Effector memory CD8-positive, alpha-beta T cell (primary cell): ENCODE data around the gene ZG16B.

Experiments used
- ATAC-seq: fragments of 150-1000 bp; cut with Tn5 transposase; replicated peaks from 2 replicates; pipeline ENCODE4 v1.10.0; 2021; ENCODE audit warnings: mild to moderate bottlenecking, moderate library complexity
- DNase-seq, 3 experiments: peaks; one replicate each; pipeline ENCODE4 v3.0.0; 2021
- H3K27ac Mint-ChIP-seq, 2 donors: one replicate each; pipeline ENCODE4 v1.8.0; 2022; ENCODE audit warnings: mild to moderate bottlenecking in 2 of 2, mixed read lengths in 2 of 2, moderate library complexity in 2 of 2
- H3K27me3 Mint-ChIP-seq, 2 donors: one replicate each; pipeline ENCODE4 v1.8.0; 2022; ENCODE audit warnings: mixed read lengths in 2 of 2
- H3K36me3 Mint-ChIP-seq: one replicate; pipeline ENCODE4 v1.8.0; 2022; ENCODE audit warnings: mild to moderate bottlenecking, moderate library complexity, mixed read lengths; ENCODE audit not compliant: insufficient read depth
- H3K4me1 Mint-ChIP-seq, 2 donors: one replicate each; pipeline ENCODE4 v1.8.0; 2022; ENCODE audit warnings: low read depth in 2 of 2, mixed read lengths in 2 of 2
- H3K4me3 Mint-ChIP-seq, 2 donors: one replicate each; pipeline ENCODE4 v1.8.0; 2022; ENCODE audit warnings: mild to moderate bottlenecking in 2 of 2, mixed read lengths in 2 of 2, moderate library complexity in 2 of 2
- H3K9me3 Mint-ChIP-seq, 2 donors: one replicate each; pipeline ENCODE4 v1.8.0; 2022; ENCODE audit warnings: mixed read lengths in 2 of 2

The ZG16B gene

DNA sequence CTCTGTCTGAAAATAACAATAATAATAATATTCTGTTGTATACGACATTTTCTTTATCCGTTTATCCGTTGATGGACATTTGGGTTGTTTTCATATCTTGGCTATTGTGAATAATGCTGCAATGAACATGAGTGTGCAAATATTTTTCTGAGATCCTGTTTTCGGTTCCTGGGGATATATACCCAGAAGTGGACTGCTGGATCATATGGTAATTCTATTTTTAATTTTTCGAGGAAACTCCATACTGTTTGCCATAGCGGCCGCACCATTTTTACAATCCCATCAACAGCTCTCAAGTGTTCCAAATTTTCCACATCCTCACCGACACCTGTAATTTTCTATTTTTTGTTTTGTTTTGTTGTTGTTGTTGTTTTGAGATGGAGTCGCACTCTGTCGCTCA, 37.2 kb upstream of the ZG16B start:
- Mint-ChIP-seq H3K27ac (no peak overlapping the region), H3K27me3 (peaks cover 34 to 68% of the 10 kb centered on the region in 2 donors), H3K9me3 (no peaks in the 10 kb centered on the region)

GRCh38 chr16:2795395-2796143, 34.5 kb upstream of the ZG16B start:
- Mint-ChIP-seq H3K27ac (no peak overlapping the region), H3K27me3 (peaks cover 29 to 54% of the 10 kb centered on the region in 2 donors), H3K4me1 (no peaks in the 10 kb centered on the region), H3K4me3 (no peak overlapping the region), H3K9me3 (no peaks in the 10 kb centered on the region), H3K36me3 (no peaks in the 10 kb centered on the region)
- no peak for DNase-seq
- ATAC-seq, result no peak

More for the DNA sequence above, 37.2 kb upstream of the ZG16B start:
- DNase-seq, result no peak
- no peak for ATAC-seq
- Mint-ChIP-seq H3K4me3 (no peak overlapping the region), H3K4me1 (no peaks in the 10 kb centered on the region), H3K36me3 (no peaks in the 10 kb centered on the region)

- no peaks in the 10 kb centered on the region for H3K4me1 Mint-ChIP-seq
- no peak overlapping the region for H3K27ac Mint-ChIP-seq
- H3K9me3 Mint-ChIP-seq, result peaks cover 0 to 3% of the 10 kb centered on the region in 2 donors
- peaks cover 10 to 27% of the 10 kb centered on the region in 2 donors for H3K27me3 Mint-ChIP-seq
- ATAC-seq (no peak), DNase-seq (no peak)
- no peaks in the 10 kb centered on the region for H3K36me3 Mint-ChIP-seq
- no peak overlapping the region for H3K4me3 Mint-ChIP-seq
Observed at GRCh38 chr16:2798723-2799204, 31.3 kb upstream of the ZG16B start.

DNA sequence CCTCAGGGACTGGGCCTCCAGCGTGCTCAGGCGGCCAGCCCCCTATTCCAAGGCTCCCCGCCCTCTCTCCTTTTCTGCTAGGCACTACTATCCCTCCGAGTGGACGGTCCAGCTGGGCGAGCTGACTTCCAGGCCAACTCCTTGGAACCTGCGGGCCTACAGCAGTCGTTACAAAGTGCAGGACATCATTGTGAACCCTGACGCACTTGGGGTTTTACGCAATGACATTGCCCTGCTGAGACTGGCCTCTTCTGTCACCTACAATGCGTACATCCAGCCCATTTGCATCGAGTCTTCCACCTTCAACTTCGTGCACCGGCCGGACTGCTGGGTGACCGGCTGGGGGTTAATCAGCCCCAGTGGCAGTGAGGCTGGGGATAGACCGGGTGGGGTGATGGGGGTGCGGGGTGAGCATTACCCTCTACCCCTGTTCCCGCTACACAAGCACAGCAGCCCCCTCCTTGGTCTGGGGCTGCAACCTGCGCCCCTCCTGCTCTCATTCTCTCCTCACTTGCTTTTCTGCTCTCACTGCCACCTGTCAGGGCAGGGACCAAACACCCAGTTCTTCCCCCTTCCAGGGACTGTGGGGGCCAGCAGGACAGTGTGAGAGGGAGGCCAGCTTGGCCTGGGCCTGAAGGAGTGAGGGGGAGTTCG, 30.8 kb upstream of the ZG16B start:
- no peaks in the 10 kb centered on the region for H3K4me1 Mint-ChIP-seq
- DNase-seq, result no peak
- peaks cover 0 to 7% of the 10 kb centered on the region in 2 donors for H3K9me3 Mint-ChIP-seq
- ATAC-seq, result no peak
- H3K4me3 Mint-ChIP-seq, result no peak overlapping the region
- H3K36me3 Mint-ChIP-seq, result no peaks in the 10 kb centered on the region
- H3K27ac Mint-ChIP-seq, result no peak overlapping the region
- peaks cover 5 to 24% of the 10 kb centered on the region in 2 donors for H3K27me3 Mint-ChIP-seq

- Mint-ChIP-seq H3K27me3 (peaks cover 0 to 24% of the 10 kb centered on the region in 2 donors), H3K4me3 (no peak overlapping the region), H3K36me3 (peaks cover 3% of the 10 kb centered on the region), H3K9me3 (peaks cover 0 to 7% of the 10 kb centered on the region in 2 donors), H3K4me1 (no peaks in the 10 kb centered on the region), H3K27ac (no peak overlapping the region)
- DNase-seq (no peak), ATAC-seq (no peak)
Observed at GRCh38 chr16:2799859-2800226, 30.3 kb upstream of the ZG16B start.

- no peak overlapping the region for H3K27ac Mint-ChIP-seq
- no peaks in the 10 kb centered on the region for H3K4me1 Mint-ChIP-seq
- peaks cover 23 to 42% of the 10 kb centered on the region in 2 donors for H3K27me3 Mint-ChIP-seq
- DNase-seq (no peak), ATAC-seq (no peak)
- H3K4me3 Mint-ChIP-seq, result no peak overlapping the region
- H3K9me3 Mint-ChIP-seq, result peaks cover 0 to 7% of the 10 kb centered on the region in 2 donors
- H3K36me3 Mint-ChIP-seq, result peaks cover 3% of the 10 kb centered on the region
Observed at GRCh38 chr16:2803545-2804195, 26.4 kb upstream of the ZG16B start.

DNA sequence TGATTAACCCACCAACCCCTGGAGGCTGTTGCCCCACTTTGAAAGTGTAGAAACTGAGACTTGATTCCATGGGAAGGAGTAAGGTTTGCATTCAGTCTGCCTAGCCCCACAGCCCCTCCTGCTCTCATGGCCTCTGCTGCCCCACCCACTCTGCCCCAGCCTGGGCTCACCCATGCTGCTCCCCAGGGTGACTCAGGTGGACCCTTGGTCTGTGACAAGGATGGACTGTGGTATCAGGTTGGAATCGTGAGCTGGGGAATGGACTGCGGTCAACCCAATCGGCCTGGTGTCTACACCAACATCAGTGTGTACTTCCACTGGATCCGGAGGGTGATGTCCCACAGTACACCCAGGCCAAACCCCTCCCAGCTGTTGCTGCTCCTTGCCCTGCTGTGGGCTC, 25.4 kb upstream of the ZG16B start:
- ATAC-seq (no peak), DNase-seq (no peak)
- Mint-ChIP-seq H3K36me3 (peaks cover 3% of the 10 kb centered on the region), H3K9me3 (peaks cover 0 to 7% of the 10 kb centered on the region in 2 donors), H3K4me3 (no peak overlapping the region), H3K27ac (no peak overlapping the region), H3K4me1 (no peaks in the 10 kb centered on the region), H3K27me3 (peaks cover 34 to 50% of the 10 kb centered on the region in 2 donors)

DNA sequence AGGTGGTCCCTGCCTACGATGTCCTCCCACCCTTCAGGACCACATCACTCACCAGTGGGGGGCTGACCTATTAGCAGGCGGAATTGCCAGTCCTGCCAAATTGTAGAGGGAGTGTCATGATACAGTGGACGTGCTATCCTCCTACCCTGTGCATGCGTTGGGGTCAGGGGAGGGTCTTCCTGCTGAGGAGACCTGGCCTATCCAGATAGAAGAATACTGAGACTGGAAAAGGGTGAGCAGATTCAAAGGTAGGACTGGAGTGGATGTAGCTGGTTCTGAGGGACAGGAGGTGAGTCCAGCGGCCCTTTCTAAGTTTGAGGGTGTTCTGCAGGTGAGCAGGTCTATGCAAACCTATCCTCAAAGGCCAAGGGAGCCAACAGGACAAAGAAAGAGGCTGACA, 23.8 kb upstream of the ZG16B start:
- peaks cover 0 to 7% of the 10 kb centered on the region in 2 donors for H3K9me3 Mint-ChIP-seq
- no peaks in the 10 kb centered on the region for H3K4me1 Mint-ChIP-seq
- no peak overlapping the region for H3K4me3 Mint-ChIP-seq
- H3K27ac Mint-ChIP-seq, result no peak overlapping the region
- DNase-seq (no peak), ATAC-seq (no peak)
- H3K27me3 Mint-ChIP-seq, result peaks cover 34 to 65% of the 10 kb centered on the region in 2 donors
- peaks cover 3% of the 10 kb centered on the region for H3K36me3 Mint-ChIP-seq

DNA sequence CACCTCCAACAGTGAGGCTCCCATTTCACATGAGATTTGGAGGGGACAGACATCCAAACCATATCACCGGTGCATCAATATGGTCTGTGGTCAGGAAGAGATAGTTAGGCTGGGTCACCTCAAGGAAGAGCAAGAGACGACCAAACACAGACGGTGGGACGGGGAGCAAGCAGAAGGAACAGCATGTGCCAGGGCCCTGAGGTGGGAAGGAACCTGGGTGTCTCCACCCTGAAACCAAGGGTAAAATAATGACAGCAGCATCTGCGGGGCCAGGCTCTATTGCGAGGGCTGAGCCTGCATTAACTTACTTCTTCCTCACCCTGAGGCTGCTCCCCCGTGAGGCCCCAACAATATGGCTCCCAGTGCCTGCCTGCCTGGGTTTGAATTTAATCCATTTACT, 21.9 kb upstream of the ZG16B start:
- Mint-ChIP-seq H3K4me3 (no peak overlapping the region), H3K27me3 (peaks cover 41 to 81% of the 10 kb centered on the region in 2 donors), H3K27ac (no peak overlapping the region), H3K9me3 (peaks cover 0 to 7% of the 10 kb centered on the region in 2 donors), H3K36me3 (peaks cover 3% of the 10 kb centered on the region), H3K4me1 (no peaks in the 10 kb centered on the region)
- no peak for DNase-seq
- ATAC-seq, result no peak

DNA sequence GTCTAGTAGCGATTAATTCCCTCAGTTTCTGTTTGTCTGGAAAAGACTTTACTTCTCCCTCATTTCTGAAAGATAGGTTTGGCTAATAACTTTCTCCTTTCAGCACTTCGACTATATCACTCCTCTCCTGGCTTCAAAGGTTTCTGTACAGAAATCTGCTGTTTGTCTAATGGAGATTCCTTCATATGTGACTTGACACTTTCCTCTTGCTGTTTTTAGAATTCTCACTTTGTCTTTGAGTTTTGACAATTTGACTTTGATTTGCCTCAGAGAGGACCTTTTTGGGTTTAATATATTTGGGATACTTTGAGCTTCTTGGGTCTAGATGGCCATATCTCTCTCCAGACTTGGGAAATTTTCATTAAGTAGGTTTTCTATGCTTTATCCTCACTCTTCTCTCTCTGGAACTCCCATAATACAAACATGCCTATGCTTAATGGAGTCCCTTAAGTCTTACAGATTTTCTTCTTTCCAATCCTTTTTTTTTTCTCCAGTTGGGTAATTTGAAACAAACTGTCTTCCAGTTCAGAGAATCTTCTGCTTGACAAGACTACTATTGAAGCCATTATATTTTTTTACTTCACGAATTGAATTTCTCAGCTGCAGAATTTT, 20.8 kb upstream of the ZG16B start:
- no peak overlapping the region for H3K4me3 Mint-ChIP-seq
- peaks cover 3% of the 10 kb centered on the region for H3K36me3 Mint-ChIP-seq
- H3K9me3 Mint-ChIP-seq, result no peaks in the 10 kb centered on the region
- no peak for ATAC-seq
- H3K4me1 Mint-ChIP-seq, result no peaks in the 10 kb centered on the region
- H3K27me3 Mint-ChIP-seq, result peaks cover 41 to 81% of the 10 kb centered on the region in 2 donors
- no peak overlapping the region for H3K27ac Mint-ChIP-seq
- no peak for DNase-seq

DNA sequence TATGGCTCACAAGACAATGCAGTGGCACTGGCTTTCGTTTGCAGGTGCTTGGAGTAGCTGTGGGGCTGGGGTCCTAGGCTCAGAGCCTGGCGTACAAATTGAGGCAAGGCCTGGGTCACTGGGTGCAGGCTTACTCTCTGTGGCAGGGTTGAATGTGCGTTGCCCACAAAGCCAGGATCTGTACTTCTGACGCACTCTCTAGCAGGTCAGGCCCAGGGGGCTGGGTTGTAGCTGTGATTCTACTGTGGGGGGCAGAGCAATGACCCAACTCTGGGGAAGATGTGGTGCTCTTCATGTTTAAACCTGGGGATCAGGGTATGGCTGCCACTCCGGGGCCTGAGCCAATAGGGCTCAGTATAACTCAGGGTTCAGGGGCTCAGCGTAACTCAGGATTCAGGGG, 19.5 kb upstream of the ZG16B start:
- Mint-ChIP-seq H3K27ac (no peak overlapping the region), H3K9me3 (no peaks in the 10 kb centered on the region), H3K4me1 (no peaks in the 10 kb centered on the region), H3K4me3 (no peak overlapping the region), H3K36me3 (no peaks in the 10 kb centered on the region), H3K27me3 (peaks cover 36 to 74% of the 10 kb centered on the region in 2 donors)
- DNase-seq, result no peak
- no peak for ATAC-seq

DNA sequence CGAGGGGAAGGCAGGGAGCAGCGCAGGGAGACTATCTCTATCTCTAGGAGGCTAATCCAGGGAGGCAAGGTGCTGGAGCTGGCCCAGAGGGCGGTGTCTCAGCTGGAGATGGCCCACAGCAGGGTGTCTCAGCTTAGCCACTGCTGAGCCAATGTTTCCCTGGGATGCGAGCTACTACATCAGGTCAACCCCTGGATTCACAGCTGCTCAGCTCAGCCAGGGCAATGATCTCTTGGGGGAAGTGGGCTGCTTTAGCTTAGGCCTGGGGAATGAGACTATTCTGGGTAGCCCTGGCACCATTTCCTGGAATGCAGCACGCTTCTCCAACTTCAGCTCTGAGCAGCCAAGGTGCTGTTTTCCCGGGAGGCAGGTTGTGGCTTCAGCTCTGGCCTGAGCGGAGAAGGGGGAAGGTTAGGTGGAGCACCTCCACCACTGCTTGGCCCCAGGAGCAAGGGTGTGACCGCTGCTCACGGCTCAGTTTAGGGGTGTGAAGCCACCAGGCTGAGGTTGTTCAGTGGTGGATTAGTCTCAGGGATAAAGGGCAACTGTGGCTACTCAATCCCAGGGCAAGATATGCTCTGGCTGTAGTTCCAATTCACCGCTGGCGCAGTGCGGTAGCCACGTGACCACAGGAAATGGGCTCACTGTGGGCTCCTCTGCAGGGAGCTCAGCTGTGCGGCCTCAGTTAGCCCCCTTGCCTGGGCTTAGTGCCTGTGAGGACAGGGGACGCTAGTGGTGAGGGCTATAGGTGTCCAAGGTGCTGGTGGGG, 18.2 kb upstream of the ZG16B start:
- ATAC-seq, result no peak
- Mint-ChIP-seq H3K9me3 (no peaks in the 10 kb centered on the region), H3K4me3 (no peak overlapping the region), H3K27me3 (peaks cover 32 to 66% of the 10 kb centered on the region in 2 donors), H3K27ac (no peak overlapping the region), H3K4me1 (no peaks in the 10 kb centered on the region), H3K36me3 (no peaks in the 10 kb centered on the region)
- DNase-seq, result no peak

DNA sequence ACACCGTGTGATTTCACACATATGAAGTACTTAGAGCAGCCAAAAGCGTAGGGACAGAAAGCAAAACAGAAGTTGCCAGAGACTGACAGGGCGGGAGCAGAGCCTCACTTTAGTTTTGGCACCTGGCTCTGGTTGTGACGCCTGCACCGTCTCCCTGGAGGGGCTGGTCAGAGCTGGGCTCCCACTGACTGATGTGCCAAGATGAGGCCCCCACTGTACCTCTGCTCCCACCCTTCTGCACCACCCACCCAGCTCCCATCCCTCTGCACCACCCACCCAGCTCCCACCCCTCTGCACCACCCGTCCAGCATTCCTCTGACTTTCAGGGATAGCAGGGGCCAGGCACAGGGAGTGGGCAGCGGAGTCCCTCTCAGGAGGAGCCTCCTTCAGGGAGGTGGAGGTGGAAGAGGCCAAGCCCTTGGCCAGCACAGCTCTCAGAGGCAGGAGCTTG, 16.3 kb upstream of the ZG16B start:
- Mint-ChIP-seq H3K4me3 (no peak overlapping the region), H3K36me3 (no peaks in the 10 kb centered on the region), H3K27me3 (peaks cover 17 to 53% of the 10 kb centered on the region in 2 donors), H3K4me1 (peaks cover 0 to 1% of the 10 kb centered on the region in 2 donors), H3K27ac (no peak overlapping the region), H3K9me3 (no peaks in the 10 kb centered on the region)
- ATAC-seq, result no peak
- no peak for DNase-seq
